Activated naive CD4-positive, alpha-beta T cell treated with anti-CD3 and anti-CD28 coated beads, Interleukin-2, amount 50 U/mL, for 24 hours (primary cell): ENCODE results near the gene KCNE4.

Source experiments
- H3K27ac Mint-ChIP-seq: one replicate; pipeline ENCODE4 v1.8.0; 2021; ENCODE audit warnings: mild to moderate bottlenecking, mixed read lengths
- H3K27me3 Mint-ChIP-seq: one replicate; pipeline ENCODE4 v1.8.0; 2021; ENCODE audit warnings: mixed read lengths
- H3K36me3 Mint-ChIP-seq: one replicate; pipeline ENCODE4 v1.8.0; 2021; ENCODE audit warnings: mixed read lengths
- H3K4me1 Mint-ChIP-seq: one replicate; pipeline ENCODE4 v1.8.0; 2021; ENCODE audit warnings: mixed read lengths
- H3K4me3 Mint-ChIP-seq: one replicate; pipeline ENCODE4 v1.8.0; 2021; ENCODE audit warnings: mild to moderate bottlenecking, mixed read lengths
- H3K9me3 Mint-ChIP-seq: one replicate; pipeline ENCODE4 v1.8.0; 2021; ENCODE audit warnings: mixed read lengths

The KCNE4 gene

GRCh38 chr2:223047260-223047761, 4.7 kb upstream of the KCNE4 start:
- no peaks in the 10 kb centered on the region for H3K4me1 Mint-ChIP-seq
- no peak overlapping the region for H3K4me3 Mint-ChIP-seq
- no peak overlapping the region for H3K27ac Mint-ChIP-seq
- H3K27me3 Mint-ChIP-seq = peaks cover 8% of the 10 kb centered on the region
- no peaks in the 10 kb centered on the region for H3K9me3 Mint-ChIP-seq
- no peaks in the 10 kb centered on the region for H3K36me3 Mint-ChIP-seq

DNA sequence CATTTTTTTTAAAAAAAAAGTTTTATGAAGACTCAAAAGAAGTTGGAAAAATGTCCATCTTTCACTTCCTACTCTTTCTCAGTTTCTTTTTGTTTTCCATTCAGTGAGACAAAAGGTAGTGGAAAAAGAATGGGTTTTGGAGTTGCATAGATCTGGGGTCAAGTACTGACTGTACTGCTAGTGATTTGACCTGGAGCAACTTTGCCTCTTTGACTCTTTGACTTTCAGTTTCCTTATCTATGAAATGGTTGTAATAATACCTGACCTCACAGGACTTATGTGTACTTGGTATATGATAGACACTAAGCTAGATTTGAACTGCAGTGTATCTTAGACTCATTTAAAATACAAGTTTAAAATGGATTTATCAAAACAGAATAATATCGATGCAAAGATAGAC, 3.5 kb upstream of the KCNE4 start:
- no peaks in the 10 kb centered on the region for H3K9me3 Mint-ChIP-seq
- no peaks in the 10 kb centered on the region for H3K4me1 Mint-ChIP-seq
- peaks cover 8% of the 10 kb centered on the region for H3K27me3 Mint-ChIP-seq
- H3K36me3 Mint-ChIP-seq = no peaks in the 10 kb centered on the region
- no peak overlapping the region for H3K27ac Mint-ChIP-seq
- H3K4me3 Mint-ChIP-seq = no peak overlapping the region

DNA sequence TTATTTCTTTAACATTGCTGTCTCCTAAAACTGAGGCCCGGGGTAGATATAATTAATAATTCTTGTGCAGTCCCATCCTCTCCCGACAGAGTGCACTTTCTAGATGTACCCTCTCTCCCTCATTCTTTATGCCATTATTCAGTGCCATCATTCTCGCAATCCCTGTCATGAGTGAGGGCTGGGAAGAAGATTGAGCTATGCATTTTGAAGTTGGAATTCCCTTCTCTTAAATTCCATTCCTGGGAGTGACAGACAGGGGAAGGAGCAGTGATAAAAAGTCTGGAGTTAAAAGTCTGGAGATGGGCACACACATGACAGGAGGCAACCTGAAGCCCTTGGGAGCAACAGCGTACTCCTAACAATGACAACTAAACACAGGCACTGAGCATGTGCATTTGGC, 2.6 kb upstream of the KCNE4 start:
- Mint-ChIP-seq H3K4me1 (no peaks in the 10 kb centered on the region), H3K27ac (no peak overlapping the region), H3K4me3 (no peak overlapping the region), H3K36me3 (no peaks in the 10 kb centered on the region), H3K9me3 (no peaks in the 10 kb centered on the region), H3K27me3 (peaks cover 8% of the 10 kb centered on the region)

DNA sequence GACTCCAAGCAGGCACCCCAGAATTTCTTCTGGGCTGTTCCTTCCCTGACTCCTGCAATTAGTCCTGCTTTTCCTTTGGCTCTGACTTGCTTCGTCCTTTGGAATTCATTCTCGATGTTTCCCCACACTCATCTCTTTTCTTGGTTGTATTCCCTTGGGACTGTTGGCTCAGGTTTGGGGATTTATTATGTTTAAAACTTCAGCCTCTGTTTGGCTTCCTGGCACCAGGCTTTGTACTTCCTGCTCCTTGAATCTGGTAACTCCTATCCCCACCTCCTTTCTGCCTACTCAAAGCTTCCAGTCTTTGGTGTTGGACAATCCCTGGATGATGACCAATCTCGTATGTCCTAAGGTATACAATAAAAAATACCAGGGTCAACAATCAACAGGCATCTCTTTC, 1.8 kb upstream of the KCNE4 start:
- H3K27ac Mint-ChIP-seq = no peak overlapping the region
- H3K36me3 Mint-ChIP-seq = no peaks in the 10 kb centered on the region
- peaks cover 7% of the 10 kb centered on the region for H3K27me3 Mint-ChIP-seq
- no peaks in the 10 kb centered on the region for H3K9me3 Mint-ChIP-seq
- H3K4me1 Mint-ChIP-seq = no peaks in the 10 kb centered on the region
- H3K4me3 Mint-ChIP-seq = no peak overlapping the region

DNA sequence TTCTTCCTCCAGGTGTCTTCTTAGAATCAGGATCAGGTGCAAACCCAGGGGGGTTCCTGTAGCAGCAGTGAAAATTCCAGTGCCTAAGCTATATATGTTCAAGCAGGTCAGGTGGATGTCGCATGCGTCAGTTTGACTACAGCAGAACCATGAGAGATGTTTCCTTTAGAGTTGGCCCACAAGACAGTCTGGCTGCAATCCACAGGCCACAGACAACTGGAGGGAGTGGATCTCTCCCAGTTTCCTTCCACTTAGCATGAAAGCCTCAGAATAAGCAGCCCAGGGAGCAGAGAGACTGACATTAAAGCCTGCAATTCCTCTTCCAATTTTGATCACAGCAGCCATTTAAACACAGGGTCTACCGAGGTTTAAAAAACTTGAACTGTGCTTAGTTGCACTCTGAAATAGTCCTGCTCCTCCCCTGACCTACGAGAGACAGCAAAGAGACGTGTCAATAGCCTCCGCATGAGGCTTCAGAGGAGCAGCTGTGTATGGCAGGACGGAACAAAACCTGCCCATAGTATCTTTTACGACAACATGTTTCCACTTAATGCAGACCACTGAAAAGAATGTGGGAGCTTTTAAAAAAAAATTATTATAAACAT, 988 bp upstream of the KCNE4 start:
- H3K4me3 Mint-ChIP-seq = no peak overlapping the region
- H3K27ac Mint-ChIP-seq = no peak overlapping the region
- no peaks in the 10 kb centered on the region for H3K4me1 Mint-ChIP-seq
- no peaks in the 10 kb centered on the region for H3K9me3 Mint-ChIP-seq
- H3K27me3 Mint-ChIP-seq = peaks cover 7% of the 10 kb centered on the region
- H3K36me3 Mint-ChIP-seq = no peaks in the 10 kb centered on the region

GRCh38 chr2:223052548-223053483, 826 bp downstream of the KCNE4 start:
- H3K4me1 Mint-ChIP-seq = no peaks in the 10 kb centered on the region
- H3K9me3 Mint-ChIP-seq = no peaks in the 10 kb centered on the region
- peaks cover 2% of the 10 kb centered on the region for H3K27me3 Mint-ChIP-seq
- no peak overlapping the region for H3K4me3 Mint-ChIP-seq
- H3K27ac Mint-ChIP-seq = no peak overlapping the region
- no peaks in the 10 kb centered on the region for H3K36me3 Mint-ChIP-seq

DNA sequence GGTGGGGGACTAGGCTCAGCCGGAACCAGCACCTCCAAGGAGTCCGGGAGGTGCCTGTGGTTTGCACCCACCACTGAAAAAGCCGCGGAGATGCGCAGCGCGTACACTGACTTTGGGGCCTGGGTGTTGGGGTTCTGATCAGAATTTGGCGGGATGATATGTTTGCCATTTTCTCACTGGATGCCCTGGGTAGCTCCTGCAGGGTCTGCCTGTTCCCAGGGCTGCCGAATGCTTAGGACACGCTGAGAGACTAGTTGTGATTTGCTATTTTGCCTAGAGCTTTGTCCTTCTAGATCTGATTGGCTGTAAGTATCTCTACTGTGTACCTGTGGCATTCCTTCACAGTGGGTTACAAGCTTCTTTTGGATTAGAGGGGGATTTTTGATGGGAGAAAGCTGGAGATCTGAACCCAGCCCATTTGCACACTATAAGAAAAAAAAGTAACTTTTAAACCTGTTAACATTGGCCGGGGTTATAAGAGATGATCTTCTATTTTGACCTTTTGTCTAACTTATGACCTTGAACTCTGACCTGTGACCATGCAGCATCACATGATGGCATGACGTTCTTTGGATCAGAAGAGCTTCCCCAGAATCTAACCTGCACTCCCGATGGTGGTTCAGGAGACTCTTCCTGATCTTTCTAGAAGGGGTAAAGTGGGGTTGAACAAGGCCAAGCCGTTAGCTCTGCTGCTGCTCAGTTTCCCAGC, 1.6 kb downstream of the KCNE4 start:
- no peaks in the 10 kb centered on the region for H3K9me3 Mint-ChIP-seq
- H3K4me3 Mint-ChIP-seq = no peak overlapping the region
- peaks cover 4% of the 10 kb centered on the region for H3K27me3 Mint-ChIP-seq
- H3K4me1 Mint-ChIP-seq = no peaks in the 10 kb centered on the region
- H3K36me3 Mint-ChIP-seq = no peaks in the 10 kb centered on the region
- H3K27ac Mint-ChIP-seq = no peak overlapping the region

DNA sequence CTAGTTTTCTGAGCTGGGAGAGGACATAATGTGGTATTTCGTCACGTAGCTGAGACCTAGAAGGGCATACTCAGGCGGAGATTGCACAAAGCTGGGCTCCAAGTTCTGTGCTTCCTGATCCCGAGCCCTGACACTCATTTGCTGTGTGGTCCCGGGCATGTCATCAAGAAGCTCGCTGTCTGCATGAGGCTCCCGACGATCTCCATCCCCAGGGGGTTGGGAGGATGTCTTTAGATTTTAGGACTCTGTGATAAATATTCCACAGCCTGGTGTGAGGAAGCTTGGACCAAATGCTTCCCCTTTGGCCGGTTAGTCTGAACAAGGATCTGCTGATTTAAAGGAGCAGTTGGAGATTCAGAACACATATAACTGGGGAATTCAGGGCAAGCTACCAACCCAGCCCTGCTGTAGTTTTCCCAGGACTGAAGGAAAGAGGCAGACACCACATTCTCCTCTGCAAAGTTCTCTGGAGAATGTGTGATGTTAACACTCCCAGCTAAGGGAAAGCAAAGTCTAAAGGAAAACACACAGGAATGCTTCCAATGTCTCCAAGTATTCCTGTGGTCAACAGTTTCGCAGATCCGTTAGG, 2.3 kb downstream of the KCNE4 start:
- peaks cover 4% of the 10 kb centered on the region for H3K27me3 Mint-ChIP-seq
- no peak overlapping the region for H3K27ac Mint-ChIP-seq
- no peaks in the 10 kb centered on the region for H3K9me3 Mint-ChIP-seq
- no peaks in the 10 kb centered on the region for H3K4me1 Mint-ChIP-seq
- no peak overlapping the region for H3K4me3 Mint-ChIP-seq
- H3K36me3 Mint-ChIP-seq = no peaks in the 10 kb centered on the region

DNA sequence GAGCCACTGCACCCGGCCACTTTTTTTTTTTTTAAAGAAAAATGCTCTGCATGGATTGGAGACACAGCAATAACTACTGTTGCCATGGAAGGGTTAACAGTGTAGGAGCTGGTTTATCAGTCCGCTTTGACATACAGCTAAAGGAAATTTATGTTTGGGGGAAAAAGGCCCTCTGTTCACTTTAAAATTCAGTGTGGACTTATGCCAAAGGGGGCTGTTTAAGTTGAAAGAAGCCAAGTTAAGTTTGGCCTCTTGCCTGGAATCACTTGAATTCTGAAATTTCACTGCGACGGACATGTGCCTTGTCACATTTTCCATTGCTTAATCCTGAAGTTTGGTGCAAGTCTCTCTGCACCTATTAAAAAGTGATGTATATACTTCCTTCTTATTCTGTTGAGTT, 3.1 kb downstream of the KCNE4 start:
- no peak overlapping the region for H3K27ac Mint-ChIP-seq
- no peaks in the 10 kb centered on the region for H3K9me3 Mint-ChIP-seq
- H3K27me3 Mint-ChIP-seq = peaks cover 4% of the 10 kb centered on the region
- H3K4me1 Mint-ChIP-seq = no peaks in the 10 kb centered on the region
- H3K4me3 Mint-ChIP-seq = no peak overlapping the region
- H3K36me3 Mint-ChIP-seq = no peaks in the 10 kb centered on the region

- Mint-ChIP-seq H3K4me1 (no peaks in the 10 kb centered on the region), H3K9me3 (no peaks in the 10 kb centered on the region), H3K27me3 (peaks cover 4% of the 10 kb centered on the region), H3K36me3 (no peaks in the 10 kb centered on the region), H3K27ac (no peak overlapping the region), H3K4me3 (no peak overlapping the region)
Observed at GRCh38 chr2:223055836-223056235, 3.8 kb downstream of the KCNE4 start.

DNA sequence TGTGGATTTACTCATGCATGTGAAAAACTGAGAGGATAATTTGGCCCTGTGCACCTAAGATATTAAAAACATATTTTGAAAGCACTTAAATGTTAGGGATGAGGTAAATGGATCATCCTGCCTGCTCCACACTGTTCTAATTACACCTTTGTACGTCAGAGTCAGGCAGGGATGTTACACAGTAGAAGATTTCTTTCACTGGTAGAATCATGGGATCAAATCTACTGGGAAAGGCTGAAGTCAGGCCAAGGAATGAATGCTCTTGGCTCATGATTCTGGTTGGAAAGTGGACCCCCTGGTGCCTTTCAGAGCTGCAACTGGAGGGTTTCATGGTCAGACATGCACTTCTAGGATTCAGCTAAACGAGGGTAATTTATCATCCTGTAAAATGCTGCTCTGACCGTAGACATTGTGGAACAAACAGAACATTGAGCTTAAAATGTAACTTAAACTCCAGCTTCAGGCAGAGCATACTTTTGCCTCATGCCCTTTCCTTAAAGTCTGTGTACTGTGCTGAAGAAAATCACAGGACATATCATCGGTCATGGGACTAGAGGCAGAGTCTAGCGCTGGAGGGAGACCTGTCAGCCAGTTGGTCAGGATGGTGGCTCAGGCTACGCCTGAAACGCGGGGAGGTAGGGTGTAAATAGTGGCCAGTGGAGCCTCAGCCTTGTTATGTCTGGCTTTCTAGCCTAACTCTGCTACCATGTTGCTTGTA, 4.9 kb downstream of the KCNE4 start:
- H3K27ac Mint-ChIP-seq = no peak overlapping the region
- peaks cover 7% of the 10 kb centered on the region for H3K27me3 Mint-ChIP-seq
- no peaks in the 10 kb centered on the region for H3K9me3 Mint-ChIP-seq
- no peaks in the 10 kb centered on the region for H3K4me1 Mint-ChIP-seq
- H3K36me3 Mint-ChIP-seq = no peaks in the 10 kb centered on the region
- no peak overlapping the region for H3K4me3 Mint-ChIP-seq

GRCh38 chr2:223057569-223057968, 5.6 kb downstream of the KCNE4 start:
- Mint-ChIP-seq H3K27me3 (peaks cover 7% of the 10 kb centered on the region), H3K27ac (no peak overlapping the region), H3K36me3 (no peaks in the 10 kb centered on the region), H3K4me3 (no peak overlapping the region), H3K9me3 (no peaks in the 10 kb centered on the region), H3K4me1 (no peaks in the 10 kb centered on the region)

GRCh38 chr2:223058952-223059716, 7.1 kb downstream of the KCNE4 start:
- H3K27ac Mint-ChIP-seq = no peak overlapping the region
- H3K4me1 Mint-ChIP-seq = no peaks in the 10 kb centered on the region
- H3K36me3 Mint-ChIP-seq = no peaks in the 10 kb centered on the region
- H3K4me3 Mint-ChIP-seq = no peak overlapping the region
- H3K27me3 Mint-ChIP-seq = peaks cover 11% of the 10 kb centered on the region
- no peaks in the 10 kb centered on the region for H3K9me3 Mint-ChIP-seq

DNA sequence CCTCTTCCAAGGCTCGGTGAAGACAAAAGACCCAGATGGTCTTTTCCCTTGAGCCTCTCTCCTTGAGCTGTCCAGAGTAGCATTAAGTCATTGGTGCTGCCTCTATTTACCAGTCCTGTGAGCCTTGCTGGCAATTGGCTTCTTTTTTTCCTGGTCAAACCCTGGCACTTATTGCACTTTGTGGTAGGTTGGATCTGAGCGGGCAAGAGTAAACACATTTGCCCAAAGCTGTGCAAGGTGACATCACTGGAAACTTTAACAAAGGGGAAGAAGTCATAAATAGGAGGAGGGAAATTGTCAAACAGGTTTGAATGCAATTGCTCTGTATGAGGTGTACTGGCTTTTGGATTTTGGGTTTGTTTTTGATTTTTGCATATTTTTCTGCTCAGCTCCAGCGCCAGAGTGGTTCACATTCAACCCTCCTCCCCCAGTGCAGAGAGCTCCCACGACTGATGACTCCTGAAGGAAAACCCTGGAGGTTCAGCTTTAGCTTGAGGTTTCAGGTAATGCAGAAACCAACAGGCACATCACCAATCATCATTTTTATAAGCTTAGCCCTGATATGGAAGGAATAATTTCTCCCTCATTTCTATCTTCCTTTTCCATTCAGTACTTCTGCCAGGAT, 8.3 kb downstream of the KCNE4 start:
- H3K9me3 Mint-ChIP-seq = no peaks in the 10 kb centered on the region
- H3K4me3 Mint-ChIP-seq = no peak overlapping the region
- no peak overlapping the region for H3K27ac Mint-ChIP-seq
- H3K4me1 Mint-ChIP-seq = no peaks in the 10 kb centered on the region
- H3K27me3 Mint-ChIP-seq = peaks cover 11% of the 10 kb centered on the region
- H3K36me3 Mint-ChIP-seq = no peaks in the 10 kb centered on the region
